Peyer's patch (tissue), 4 donors: ENCODE measurements around the gene PPP1R16B.

ENCODE experiments used
- POLR2A ChIP-seq, 2 donors: fragments of 450-650 bp; IDR thresholded peaks; one replicate each; pipeline ENCODE4 v1.5.1; 2017; ENCODE audit warnings: antibody characterized with exemption in 2 of 2, mild to moderate bottlenecking in 2 of 2, moderate library complexity in 2 of 2
- TF ChIP-seq, protein P1 (sequence below), 6 experiments: fragments of 450-650 bp in 4 of 6; fragments of 200-600 bp in 2 of 6; sonication (generic) in 1 of 6; IDR thresholded peaks; one replicate each; pipeline ENCODE4 v1.5.1; 2017 to 2019; ENCODE audit warnings: antibody characterized with exemption in 6 of 6, mild to moderate bottlenecking in 3 of 6, moderate library complexity in 1 of 6

GRCh38 chr20:38920851-38921250, 115.4 kb downstream of the PPP1R16B start:
- TF ChIP-seq, protein P1, sequence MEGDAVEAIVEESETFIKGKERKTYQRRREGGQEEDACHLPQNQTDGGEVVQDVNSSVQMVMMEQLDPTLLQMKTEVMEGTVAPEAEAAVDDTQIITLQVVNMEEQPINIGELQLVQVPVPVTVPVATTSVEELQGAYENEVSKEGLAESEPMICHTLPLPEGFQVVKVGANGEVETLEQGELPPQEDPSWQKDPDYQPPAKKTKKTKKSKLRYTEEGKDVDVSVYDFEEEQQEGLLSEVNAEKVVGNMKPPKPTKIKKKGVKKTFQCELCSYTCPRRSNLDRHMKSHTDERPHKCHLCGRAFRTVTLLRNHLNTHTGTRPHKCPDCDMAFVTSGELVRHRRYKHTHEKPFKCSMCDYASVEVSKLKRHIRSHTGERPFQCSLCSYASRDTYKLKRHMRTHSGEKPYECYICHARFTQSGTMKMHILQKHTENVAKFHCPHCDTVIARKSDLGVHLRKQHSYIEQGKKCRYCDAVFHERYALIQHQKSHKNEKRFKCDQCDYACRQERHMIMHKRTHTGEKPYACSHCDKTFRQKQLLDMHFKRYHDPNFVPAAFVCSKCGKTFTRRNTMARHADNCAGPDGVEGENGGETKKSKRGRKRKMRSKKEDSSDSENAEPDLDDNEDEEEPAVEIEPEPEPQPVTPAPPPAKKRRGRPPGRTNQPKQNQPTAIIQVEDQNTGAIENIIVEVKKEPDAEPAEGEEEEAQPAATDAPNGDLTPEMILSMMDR (IDR thresholded peaks at IDR 0.05): no peak
- TF ChIP-seq POLR2A (IDR thresholded peaks at IDR 0.05): no peak
